ENCODE results near the gene ERVK3-1. TPM values are rescaled to one million over a fixed set of nuclear protein-coding genes. Genes with fewer than 3 reads are reported as not detected.

The ERVK3-1 gene
- total and polyA plus RNA-seq, 2 of the 13 experiments (the other 11 are each of a cell fraction or from before 2014, with no cell fraction given): 28.5 to 38.7 TPM

- BruUV-seq (replicated peaks): no TSS peak
- Histone ChIP-seq H3K9me3 (ENCODE audit: low read length) (peaks cover 5% of the 10 kb centered on the region), H3K4me2 (ENCODE audit: low read depth, low read length) (no peak overlapping the region), H3K79me2 (ENCODE audit: insufficient read depth, low read length) (peaks cover 37% of the 10 kb centered on the region), H3K4me3 (replicated peaks in 1 of 3; ENCODE audit: insufficient read depth in 1 of 3, low read depth in 2 of 3, low read length in 3 of 3) (no peak overlapping the region), H2AFZ (ENCODE audit: low read length) (no peak overlapping the region), H3K4me1 (ENCODE audit: insufficient read depth, low read length) (peaks cover 37% of the 10 kb centered on the region), H4K20me1 (ENCODE audit: insufficient read depth, low read length) (no peaks in the 10 kb centered on the region), H3K27me3 (ENCODE audit: control insufficient read depth in 1 of 2, insufficient read depth in 2 of 2, low read length in 2 of 2) (no peaks in the 10 kb centered on the region; a peak in 1 of 5 replicates), H3K27ac (ENCODE audit: extremely low read length, insufficient read depth, low read length) (no peak overlapping the region), H3K9ac (ENCODE audit: insufficient read depth, low read depth, low read length) (no peak overlapping the region), H3K36me3 (replicated peaks in 1 of 2; ENCODE audit: control insufficient read depth in 1 of 2, insufficient read depth in 2 of 2, low read length in 2 of 2) (peaks cover 4 to 7% of the 10 kb centered on the region in 2 experiments; a peak in 4 of 5 replicates)
- FAIRE-seq (no peak), ATAC-seq (no peak), DNase-seq (ENCODE audit: low spot score) (no peak)
- POLR2A ChIA-PET: no interaction called here
- 98% methylated on average over 7 of the region's 7 CpGs for WGBS (ENCODE audit: low lambda C conversion rate)
- intact Hi-C loops (cut with micrococcal nuclease; ENCODE audit: unreplicated experiment) (no loop called here), in situ Hi-C loops (cut with HindIII; ENCODE audit: extremely low pct_ligation_motif_present, low pct_unique_long_range_greater_than_20kb) (no loop called here)
- no peak for TF ChIP-seq KMT2A (CRISPR knock-in tag; IDR thresholded peaks at IDR 0.05)
- CTCF ChIA-PET (ENCODE audit: low intra/inter-chr PET ratio, low total read pairs): no interaction called here
Measured at GRCh38 chr19:58277197-58277596, 28.0 kb upstream of the ERVK3-1 start.

GRCh38 chr19:58277748-58278540, 27.2 kb upstream of the ERVK3-1 start:
- Histone ChIP-seq H2AFZ (ENCODE audit: low read length) (peak overlapping the region; percentile 87), H4K20me1 (ENCODE audit: insufficient read depth, low read length) (no peaks in the 10 kb centered on the region), H3K4me3 (replicated peaks in 1 of 3; ENCODE audit: insufficient read depth in 1 of 3, low read depth in 2 of 3, low read length in 3 of 3) (peak overlapping the region; percentile 81 to 96 (median 94)), H3K27me3 (ENCODE audit: control insufficient read depth in 1 of 2, insufficient read depth in 2 of 2, low read length in 2 of 2) (no peaks in the 10 kb centered on the region; a peak in 1 of 5 replicates), H3K36me3 (replicated peaks in 1 of 2; ENCODE audit: control insufficient read depth in 1 of 2, insufficient read depth in 2 of 2, low read length in 2 of 2) (peaks cover 4 to 7% of the 10 kb centered on the region in 2 experiments; a peak in 4 of 5 replicates), H3K9ac (ENCODE audit: insufficient read depth, low read depth, low read length) (peak overlapping the region; percentile 89), H3K79me2 (ENCODE audit: insufficient read depth, low read length) (peaks cover 42% of the 10 kb centered on the region), H3K27ac (ENCODE audit: extremely low read length, insufficient read depth, low read length) (peak overlapping the region; percentile 85), H3K4me2 (ENCODE audit: low read depth, low read length) (peak overlapping the region; percentile 84), H3K9me3 (ENCODE audit: low read length) (no peaks in the 10 kb centered on the region; the same call in 1 of the 2 replicates), H3K4me1 (ENCODE audit: insufficient read depth, low read length) (peaks cover 37% of the 10 kb centered on the region)
- CTCF ChIA-PET (ENCODE audit: low intra/inter-chr PET ratio, low total read pairs): no interaction called here
- TSS peak; percentile 79 for BruUV-seq (replicated peaks)
- POLR2A ChIA-PET: interaction anchor here (0.6 to 1.7 kb wide), 13 partner anchors 10 to 296 kb away, joined by 3 to 15 read pairs (median 4); partner anchors contain the start of genes ERVK3-1, ZNF274, ZNF497 and ZNF544
- in situ Hi-C loops (cut with HindIII; ENCODE audit: extremely low pct_ligation_motif_present, low pct_unique_long_range_greater_than_20kb): no loop called here
- WGBS (ENCODE audit: low lambda C conversion rate): 49% methylated on average over 25 of the region's 25 CpGs
- ATAC-seq: no peak
- intact Hi-C loops (cut with micrococcal nuclease; ENCODE audit: unreplicated experiment): loop anchor here (1.0 kb wide), 2 partner anchors 27 to 95 kb away; partner anchors contain the start of genes ERVK3-1 and ZNF274
- no peak for DNase-seq (ENCODE audit: low spot score)
- FAIRE-seq: peak; percentile 47
- no peak for TF ChIP-seq ZNF432 (CRISPR knock-in tag; IDR thresholded peaks at IDR 0.05; ENCODE audit: borderline replicate concordance)
- TF ChIP-seq ZNF530 (CRISPR knock-in tag; IDR thresholded peaks at IDR 0.05; ENCODE audit: low read depth): no peak
- no peak for TF ChIP-seq MYC (CRISPR knock-in tag; IDR thresholded peaks at IDR 0.05; ENCODE audit: borderline replicate concordance)
- TF ChIP-seq, protein P1, sequence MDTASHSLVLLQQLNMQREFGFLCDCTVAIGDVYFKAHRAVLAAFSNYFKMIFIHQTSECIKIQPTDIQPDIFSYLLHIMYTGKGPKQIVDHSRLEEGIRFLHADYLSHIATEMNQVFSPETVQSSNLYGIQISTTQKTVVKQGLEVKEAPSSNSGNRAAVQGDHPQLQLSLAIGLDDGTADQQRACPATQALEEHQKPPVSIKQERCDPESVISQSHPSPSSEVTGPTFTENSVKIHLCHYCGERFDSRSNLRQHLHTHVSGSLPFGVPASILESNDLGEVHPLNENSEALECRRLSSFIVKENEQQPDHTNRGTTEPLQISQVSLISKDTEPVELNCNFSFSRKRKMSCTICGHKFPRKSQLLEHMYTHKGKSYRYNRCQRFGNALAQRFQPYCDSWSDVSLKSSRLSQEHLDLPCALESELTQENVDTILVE (CRISPR knock-in tag; IDR thresholded peaks at IDR 0.05): no peak
- TF ChIP-seq ZMYM2 (CRISPR knock-in tag; IDR thresholded peaks at IDR 0.05): 0 out of 2 replicates have a peak, but pooled peaks have one; percentile 7
- TF ChIP-seq, protein P2, sequence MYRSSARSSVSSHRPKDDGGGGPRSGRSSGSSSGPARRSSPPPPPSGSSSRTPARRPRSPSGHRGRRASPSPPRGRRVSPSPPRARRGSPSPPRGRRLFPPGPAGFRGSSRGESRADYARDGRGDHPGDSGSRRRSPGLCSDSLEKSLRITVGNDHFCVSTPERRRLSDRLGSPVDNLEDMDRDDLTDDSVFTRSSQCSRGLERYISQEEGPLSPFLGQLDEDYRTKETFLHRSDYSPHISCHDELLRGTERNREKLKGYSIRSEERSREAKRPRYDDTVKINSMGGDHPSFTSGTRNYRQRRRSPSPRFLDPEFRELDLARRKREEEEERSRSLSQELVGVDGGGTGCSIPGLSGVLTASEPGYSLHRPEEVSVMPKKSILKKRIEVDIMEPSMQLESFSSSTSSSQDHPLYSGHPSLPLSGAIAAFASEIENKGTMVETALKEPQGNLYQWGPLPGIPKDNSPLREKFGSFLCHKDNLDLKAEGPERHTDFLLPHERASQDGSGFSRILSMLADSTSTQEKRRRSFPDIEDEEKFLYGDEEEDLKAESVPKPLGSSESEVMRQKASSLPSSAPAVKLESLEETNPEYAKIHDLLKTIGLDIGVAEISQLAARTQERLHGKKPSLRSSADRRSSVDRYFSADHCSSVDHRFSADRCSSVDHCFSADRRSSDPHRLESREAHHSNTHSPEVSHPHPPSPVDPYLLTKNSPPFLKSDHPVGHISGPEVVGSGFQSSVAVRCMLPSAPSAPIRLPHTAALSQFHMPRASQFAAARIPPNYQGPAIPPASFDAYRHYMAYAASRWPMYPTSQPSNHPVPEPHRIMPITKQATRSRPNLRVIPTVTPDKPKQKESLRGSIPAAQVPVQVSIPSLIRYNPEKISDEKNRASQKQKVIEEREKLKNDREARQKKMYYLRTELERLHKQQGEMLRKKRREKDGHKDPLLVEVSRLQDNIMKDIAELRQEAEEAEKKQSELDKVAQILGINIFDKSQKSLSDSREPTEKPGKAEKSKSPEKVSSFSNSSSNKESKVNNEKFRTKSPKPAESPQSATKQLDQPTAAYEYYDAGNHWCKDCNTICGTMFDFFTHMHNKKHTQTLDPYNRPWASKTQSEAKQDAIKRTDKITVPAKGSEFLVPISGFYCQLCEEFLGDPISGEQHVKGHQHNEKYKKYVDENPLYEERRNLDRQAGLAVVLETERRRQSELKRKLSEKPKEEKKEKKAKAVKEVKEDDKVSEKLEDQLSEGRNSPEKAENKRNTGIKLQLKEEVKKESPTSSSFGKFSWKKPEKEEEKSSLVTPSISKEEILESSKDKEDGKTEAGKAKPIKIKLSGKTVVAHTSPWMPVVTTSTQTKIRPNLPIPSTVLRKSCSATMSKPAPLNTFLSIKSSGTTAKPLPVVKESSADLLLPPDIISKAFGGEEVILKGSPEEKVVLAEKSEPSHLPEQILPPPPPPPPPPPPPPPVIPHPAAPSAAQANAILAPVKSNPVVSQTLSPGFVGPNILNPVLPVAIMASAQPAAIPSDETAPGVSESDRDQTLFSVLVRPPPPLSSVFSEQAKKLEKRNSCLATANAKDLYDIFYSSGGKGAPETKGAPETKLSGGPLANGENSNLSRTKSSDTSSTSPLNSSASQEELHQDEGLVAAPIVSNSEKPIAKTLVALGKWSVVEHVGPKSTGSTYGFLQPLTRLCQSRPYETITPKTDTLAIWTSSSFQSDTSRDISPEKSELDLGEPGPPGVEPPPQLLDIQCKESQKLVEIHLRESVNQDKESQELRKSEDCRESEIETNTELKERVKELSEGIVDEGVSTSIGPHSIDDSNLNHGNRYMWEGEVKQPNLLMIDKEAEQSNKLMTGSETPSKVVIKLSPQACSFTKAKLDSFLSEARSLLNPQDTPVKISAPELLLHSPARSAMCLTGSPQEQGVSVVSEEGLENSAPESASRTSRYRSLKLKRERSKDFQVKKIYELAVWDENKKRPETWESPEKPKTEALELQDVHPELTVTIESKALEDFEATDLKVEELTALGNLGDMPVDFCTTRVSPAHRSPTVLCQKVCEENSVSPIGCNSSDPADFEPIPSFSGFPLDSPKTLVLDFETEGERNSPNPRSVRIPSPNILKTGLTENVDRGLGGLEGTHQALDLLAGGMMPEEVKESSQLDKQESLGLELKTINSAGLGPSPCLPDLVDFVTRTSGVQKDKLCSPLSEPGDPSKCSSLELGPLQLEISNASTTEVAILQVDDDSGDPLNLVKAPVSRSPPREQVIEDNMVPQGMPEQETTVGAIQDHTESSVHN (CRISPR knock-in tag; IDR thresholded peaks at IDR 0.05): no peak
